HG02623 (cell line): ENCODE results near the gene RPS27.
"Not testable (repeated sequence)": the region's sequence is repeated elsewhere in the genome, so short reads cannot be mapped to it uniquely, and the experiment has no call there.

Experiments
- ATAC-seq: cut with Tn5 transposase; IDR thresholded peaks from one replicate; pipeline ENCODE4 v1.9.1; 2021; ENCODE audit warnings: moderate library complexity; ENCODE audit not compliant: unreplicated experiment

The RPS27 gene

DNA sequence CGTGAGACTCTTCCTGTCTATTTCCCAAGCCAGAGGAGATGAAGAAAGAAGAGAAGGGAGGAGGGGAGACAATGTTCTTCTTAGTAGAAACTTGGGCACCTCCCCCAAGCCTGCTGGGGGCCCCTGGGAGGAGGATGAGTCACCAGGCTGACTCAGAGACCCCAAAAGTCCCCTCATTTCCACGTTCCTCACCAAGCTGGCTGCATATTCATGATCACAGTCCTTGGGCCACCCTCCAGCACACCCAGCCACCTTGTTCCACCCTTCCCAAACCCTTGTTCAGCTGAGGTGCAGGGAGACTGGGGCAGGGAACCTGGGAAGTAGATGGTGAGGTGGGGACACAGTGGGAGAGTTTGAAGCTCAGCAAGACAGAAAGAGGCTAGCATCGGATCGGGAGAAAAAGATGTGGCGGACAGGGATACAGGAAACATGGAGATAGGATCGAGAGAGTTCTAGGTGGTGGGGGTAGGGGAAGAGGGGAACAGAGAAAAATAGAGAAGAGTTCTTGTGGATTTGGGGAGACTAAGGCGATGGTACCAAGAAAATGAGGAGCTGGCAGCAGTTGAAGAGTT is 5.1 kb upstream of the RPS27 start:
- no peak for ATAC-seq

DNA sequence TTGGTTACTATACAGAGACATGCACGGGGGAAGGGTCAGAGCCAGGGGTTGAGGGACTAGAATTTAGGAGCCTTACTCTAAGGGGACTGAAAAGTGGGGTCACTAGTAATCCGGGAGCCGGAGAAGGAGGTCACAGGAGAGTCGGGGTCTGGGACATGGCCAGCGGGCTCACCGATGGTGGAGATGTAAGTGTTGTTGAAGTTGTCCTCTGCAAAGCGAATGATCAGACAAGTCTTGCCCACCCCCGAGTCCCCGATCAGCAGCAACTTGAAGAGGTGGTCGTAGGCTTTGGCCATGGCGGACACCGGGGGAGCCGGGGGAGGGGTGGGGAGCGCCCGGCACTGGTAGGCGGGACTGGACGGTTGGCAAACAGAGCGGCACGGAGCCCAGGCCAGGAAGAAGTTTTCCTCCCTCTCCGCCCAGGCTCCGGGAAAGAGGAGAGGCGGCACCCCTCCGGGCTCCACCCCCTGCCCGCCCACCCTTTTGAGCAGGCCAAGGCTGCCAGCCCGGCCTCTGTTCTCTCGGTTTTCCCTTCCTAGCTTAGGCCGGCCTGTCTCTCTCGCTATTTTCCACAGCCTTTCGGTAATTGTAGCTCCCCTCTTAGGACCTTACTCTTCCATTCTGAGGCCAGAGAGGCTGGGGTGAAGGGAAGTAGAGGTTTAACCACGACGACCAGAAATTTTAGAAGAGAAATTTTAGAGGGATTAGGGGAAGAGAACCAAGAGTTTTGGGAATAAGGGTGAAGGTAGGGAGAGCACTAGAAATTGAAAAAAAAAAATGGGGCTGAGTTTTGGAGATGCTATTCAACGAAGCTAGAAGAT is 4.4 kb upstream of the RPS27 start, which contains the start of gene RAB13:
Gene RAB13 (minus strand): TSS at position 399 of the 821 bp plus-strand sequence. CDS start 103 bp downstream, at position 296.
- no peak for ATAC-seq

DNA sequence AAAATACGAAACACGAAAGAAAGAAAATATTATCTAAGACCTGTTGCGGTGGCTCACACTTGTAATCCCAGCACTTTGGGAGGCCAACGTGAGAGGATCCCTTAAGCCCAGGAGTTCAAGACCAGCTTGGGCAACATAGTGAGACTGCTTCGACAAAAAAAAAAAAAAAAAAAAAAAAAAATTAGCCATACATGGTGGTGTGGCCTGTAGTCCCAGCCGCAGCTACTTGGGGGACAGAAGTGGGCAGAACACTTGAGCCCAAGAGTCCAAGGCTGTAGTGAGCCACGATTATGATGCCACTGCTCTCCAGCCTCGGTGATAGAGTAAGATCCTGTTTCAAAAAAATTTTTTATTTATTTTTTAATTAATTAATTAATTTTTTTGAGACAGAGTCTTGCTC is 2.9 kb upstream of the RPS27 start:
- ATAC-seq = no peak

DNA sequence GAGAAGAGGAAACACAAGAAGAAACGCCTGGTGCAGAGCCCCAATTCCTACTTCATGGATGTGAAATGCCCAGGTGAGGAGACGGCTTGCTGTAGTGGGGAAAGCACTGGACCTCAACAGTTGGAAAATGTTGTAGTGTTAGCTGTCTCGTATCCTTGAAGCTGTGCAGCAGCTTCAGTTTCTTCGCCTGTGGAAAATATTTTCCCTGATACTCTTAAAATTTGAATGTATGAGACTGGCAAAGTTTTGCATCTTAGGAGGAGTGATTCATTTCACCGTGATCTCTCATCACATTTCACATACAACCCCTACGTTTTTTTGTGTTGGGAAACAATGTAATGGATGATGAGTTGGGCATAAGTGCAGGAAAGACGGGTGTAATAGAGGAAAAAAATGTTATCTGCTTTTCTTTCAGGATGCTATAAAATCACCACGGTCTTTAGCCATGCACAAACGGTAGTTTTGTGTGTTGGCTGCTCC is 629 bp downstream of the RPS27 start:
- ATAC-seq = no peak

DNA sequence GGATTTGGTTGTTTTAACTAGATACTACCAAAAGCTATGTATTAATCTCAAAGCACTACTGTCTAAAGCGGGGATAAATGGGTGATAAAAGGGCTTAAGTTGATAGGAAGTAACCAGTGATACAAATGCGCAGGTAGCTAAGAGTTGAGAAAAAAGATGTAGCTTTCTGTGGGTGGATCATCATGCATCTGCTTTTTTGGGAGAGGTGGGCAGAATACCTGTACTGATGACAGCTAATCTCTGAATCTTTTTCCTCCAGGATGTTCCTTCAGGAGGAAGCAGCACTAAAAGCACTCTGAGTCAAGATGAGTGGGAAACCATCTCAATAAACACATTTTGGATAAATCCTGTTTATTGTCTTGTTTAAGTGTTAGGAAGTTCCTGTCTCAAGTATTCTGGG is 1.2 kb downstream of the RPS27 start:
- no peak for ATAC-seq

GRCh38 chr1:153995202-153995601 is 4.6 kb downstream of the RPS27 start:
- ATAC-seq = no peak

- ATAC-seq = no peak
These were observed 5.1 kb downstream of the RPS27 start for GRCh38 chr1:153995640-153996039.

DNA sequence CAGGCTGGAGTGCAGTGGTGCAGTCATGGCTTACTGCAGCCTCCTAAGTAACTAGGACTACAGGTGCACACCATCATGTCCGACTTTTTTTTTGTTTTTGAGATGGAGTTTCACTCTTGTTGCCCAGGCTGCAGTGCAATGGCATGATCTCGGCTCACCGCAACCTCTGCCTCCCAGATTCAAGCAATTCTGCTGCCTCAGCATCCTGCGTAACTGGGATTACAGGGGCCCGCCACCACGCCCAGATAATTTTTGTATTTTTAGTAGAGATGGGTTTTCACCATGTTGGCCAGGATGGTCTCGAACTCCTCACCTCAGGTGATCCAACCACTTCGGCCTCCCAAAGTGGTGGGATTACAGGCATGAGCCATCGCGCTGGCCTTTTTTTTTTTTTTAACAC is 6.3 kb downstream of the RPS27 start:
- ATAC-seq = not testable (repeated sequence)

DNA sequence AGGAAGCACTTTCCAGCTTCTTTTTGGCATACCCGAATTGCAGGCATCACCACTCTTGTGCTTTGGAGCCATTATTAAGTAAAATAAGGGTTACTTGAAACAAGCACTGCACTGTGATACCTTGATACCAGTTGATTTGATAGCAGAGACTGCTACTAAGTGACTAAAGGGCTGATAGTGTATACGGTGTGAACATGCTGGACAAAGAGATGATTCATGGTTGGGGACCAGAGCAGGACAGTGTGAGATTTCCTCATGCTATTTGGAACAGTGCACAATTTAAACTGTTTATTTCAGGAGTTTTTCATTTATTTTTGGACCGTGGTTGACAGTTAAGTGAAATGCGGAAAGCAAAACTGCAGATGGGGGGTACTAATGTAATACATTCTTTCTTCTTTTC is 9.9 kb downstream of the RPS27 start:
- ATAC-seq = no peak

DNA sequence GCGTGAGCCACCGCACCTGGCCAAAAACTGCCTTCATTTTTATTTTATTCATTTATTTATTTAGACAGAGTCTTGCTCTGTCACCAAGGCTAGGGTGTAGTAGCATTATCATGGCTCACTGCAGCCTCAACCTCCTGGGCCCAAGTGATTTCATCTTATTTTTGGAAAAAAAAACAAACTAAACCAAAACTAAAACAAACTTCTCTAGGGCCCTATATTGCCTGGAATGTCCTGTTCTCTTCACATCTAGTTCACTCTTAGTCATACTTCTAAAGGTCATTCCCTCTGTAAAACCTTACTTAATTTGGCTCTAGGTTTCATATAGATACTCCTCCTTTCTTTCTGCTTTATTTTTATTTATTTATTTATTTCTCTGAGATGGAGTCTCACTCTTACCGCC is 15.6 kb downstream of the RPS27 start:
- ATAC-seq = no peak

- ATAC-seq = no peak
These were observed 21.6 kb downstream of the RPS27 start for GRCh38 chr1:154012129-154012528.

DNA sequence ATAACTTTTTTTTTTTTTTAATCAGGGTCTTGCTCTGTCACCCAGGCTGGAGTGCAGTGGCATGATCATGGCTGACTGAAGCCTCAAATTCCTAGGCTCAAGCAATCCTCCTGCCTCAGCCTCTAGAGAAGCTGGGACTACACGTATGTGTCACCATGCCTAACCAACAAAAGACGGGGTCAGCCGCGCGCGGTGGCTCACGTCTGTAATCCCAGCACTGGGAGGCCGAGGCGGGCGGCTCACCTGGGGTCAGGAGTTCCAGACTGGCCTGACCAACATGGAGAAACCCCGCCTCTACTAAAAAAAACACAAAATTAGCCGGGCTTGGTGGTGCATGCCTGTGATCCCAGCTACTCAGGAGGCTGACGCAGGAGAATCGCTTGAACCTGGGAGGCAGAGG is 22.0 kb downstream of the RPS27 start:
- ATAC-seq = not testable (repeated sequence)

DNA sequence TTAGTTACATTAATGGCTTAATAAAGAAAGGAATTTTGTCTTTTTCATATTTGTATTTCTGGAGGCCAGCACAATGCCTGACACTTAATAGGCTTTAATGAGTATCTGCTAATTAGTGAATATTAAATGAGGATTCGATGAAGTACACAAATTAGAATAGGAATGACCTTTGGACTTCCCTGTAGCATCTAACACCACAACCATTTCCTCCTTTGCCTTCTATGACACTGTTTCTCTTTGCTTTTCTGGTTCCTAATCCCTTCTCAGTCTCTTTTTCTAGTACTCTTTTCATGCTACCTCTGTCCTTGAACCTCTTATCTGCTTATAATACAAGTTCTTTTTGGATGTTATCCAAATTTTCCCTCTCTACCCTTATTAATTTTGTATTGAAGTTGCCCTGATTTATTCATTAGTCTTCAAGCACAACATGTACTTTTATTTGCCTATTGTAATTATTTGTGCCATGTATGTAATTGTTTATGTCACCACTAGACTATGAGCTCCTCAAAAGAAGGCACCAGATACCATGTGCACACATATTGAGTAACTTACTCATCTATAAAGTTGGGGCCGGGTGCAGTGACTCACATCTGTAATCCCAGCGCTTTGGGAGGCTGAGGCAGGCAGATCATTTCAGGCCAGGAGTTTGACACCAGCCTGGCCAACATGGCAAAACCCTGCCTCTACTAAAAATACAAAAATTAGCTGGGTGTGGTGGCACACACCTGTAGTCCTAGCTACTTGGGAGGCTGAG is 23.8 kb downstream of the RPS27 start:
- no peak for ATAC-seq

DNA sequence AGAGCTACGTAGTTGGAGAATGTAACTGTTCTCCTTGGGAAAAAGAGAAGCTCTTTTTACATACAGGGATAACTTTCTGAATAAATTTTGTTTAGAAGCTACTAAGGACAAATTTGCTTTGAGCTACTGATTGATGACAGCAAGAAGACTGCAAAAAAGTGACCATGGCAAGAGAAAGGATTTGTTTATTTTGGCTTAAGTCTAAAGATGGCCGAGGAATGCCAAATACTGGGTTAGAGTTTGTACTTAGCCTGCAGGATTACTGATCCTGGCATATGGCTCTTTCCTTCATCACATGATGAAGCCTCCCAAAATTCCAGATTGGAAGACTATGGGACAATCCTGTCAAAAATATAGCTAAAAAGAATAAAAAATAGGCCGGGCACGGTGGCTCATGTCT is 28.7 kb downstream of the RPS27 start:
- ATAC-seq = no peak

GRCh38 chr1:154019940-154020339 is 29.4 kb downstream of the RPS27 start:
- ATAC-seq = no peak

DNA sequence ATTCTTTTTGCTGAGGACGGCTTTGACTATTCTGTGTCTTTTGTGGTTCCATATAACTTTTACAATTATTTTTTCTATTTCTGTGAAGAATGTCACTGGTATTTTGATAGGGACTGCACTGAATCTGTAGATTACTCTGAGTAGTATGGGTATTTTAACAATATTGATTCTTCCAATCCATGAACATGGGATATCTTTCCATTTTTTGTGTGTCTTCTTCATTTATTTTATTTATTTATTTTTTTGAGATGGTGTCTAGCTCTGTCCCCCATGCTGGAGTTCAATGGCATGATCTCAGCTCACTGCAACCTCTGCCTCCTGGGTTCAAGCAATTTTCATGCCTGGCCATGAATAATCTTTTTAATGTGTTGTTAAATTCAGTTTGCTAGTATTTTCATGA is 43.1 kb downstream of the RPS27 start:
- ATAC-seq = not testable (repeated sequence)
